ENCODE data around the gene ORAI3.

- no peak for TF ChIP-seq CTCF (IDR thresholded peaks at IDR 0.05; ENCODE audit: poor library complexity)
- no peak for TF ChIP-seq EZH2 (IDR thresholded peaks at IDR 0.05; ENCODE audit: borderline replicate concordance)
These were observed 11.2 kb upstream of the ORAI3 start for GRCh38 chr16:30937692-30938091.
